H1 (cell line): Measurements from ENCODE around the gene SCMH1.

ENCODE experiments used
- CBX8 ChIP-seq: fragments of 300-800, 300-1000 bp; sonication (generic); IDR thresholded peaks from 2 replicates; pipeline ENCODE4 v1.7.1; 2016; ENCODE audit warnings: low read depth, low read length, borderline replicate concordance
- CEBPB ChIP-seq: IDR thresholded peaks from 2 replicates; pipeline ENCODE4 v1.6.1; 2012; ENCODE audit warnings: low read depth, low read length
- CTCF ChIP-seq, 3 experiments: IDR thresholded peaks; 1 replicate in 2 of 3; 2 replicates in 1 of 3; pipeline versions ENCODE4 v1.5.1 to v1.6.1; 2011; ENCODE audit warnings: low read length in 3 of 3, mild to moderate bottlenecking in 3 of 3, inconsistent platforms in 2 of 3, low read depth in 1 of 3, moderate library complexity in 1 of 3; ENCODE audit not compliant: insufficient read depth in 1 of 3; ENCODE audit errors: control extremely low read depth in 1 of 3
- EGR1 ChIP-seq: IDR thresholded peaks from 2 replicates; pipeline ENCODE4 v1.6.1; 2011; ENCODE audit warnings: low read depth, low read length, borderline replicate concordance
- EP300 ChIP-seq, 2 experiments: IDR thresholded peaks; 1 replicate in 1 of 2; 2 replicates in 1 of 2; pipeline ENCODE4 v1.6.1; 2011 to 2012; ENCODE audit warnings: low read depth in 2 of 2, low read length in 2 of 2, mild to moderate bottlenecking in 2 of 2, borderline replicate concordance in 1 of 2, inconsistent platforms in 1 of 2, moderate library complexity in 1 of 2
- JUND ChIP-seq: IDR thresholded peaks from 2 replicates; pipeline ENCODE4 v1.6.1; 2011; ENCODE audit warnings: mild to moderate bottlenecking, improper control_type of control experiment, low read length
- MAX ChIP-seq: IDR thresholded peaks from 2 replicates; pipeline ENCODE4 v1.6.1; 2012; ENCODE audit warnings: inconsistent platforms
- POLR2A ChIP-seq, 2 experiments: IDR thresholded peaks; 1 replicate in 1 of 2; 2 replicates in 1 of 2; pipeline ENCODE4 v1.6.1; 2011; ENCODE audit warnings: low read depth in 2 of 2, low read length in 2 of 2, mild to moderate bottlenecking in 2 of 2; ENCODE audit errors: control extremely low read depth in 1 of 2
- RAD21 ChIP-seq, 2 experiments: IDR thresholded peaks in 1 of 2; conservative IDR thresholded peaks in 1 of 2; 2 replicates each; pipeline ENCODE4 v1.6.1; 2011; ENCODE audit warnings: low read depth in 2 of 2, low read length in 2 of 2, improper control_type of control experiment in 1 of 2, inconsistent platforms in 1 of 2, mild to moderate bottlenecking in 1 of 2, moderate library complexity in 1 of 2
- TCF12 ChIP-seq: IDR thresholded peaks from 2 replicates; pipeline ENCODE4 v1.6.1; 2011; ENCODE audit warnings: low read depth, mild to moderate bottlenecking, low read length
- TF ChIP-seq, protein P1 (sequence below): IDR thresholded peaks from 2 replicates; pipeline ENCODE4 v1.6.1; 2012; ENCODE audit warnings: low read length, inconsistent platforms

DNA sequence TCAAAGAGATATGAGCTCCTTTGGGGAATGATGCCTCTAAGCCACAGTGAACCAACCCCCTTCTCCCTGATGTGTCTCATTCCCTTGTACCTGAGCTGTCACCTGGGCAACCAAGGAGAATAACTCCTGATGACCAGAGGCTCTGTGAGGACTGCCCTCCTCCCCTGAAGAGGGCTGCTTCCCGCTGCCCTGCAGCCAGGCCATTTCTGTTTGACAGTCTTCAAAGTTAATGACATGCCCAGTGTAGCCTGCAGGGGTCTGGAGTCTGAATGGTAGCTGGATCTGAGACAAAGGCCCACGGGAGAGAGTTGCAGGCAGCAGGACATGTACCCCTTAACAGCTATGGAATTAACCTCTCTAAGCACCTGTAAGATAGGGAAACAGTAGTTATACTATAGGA, 217.2 kb downstream of the SCMH1 start:
- no peak for TF ChIP-seq POLR2A (IDR thresholded peaks at IDR 0.05; ENCODE audit: control extremely low read depth in 1 of 2, low read depth in 2 of 2, low read length in 2 of 2)
- TF ChIP-seq EGR1: no peak
- TF ChIP-seq, protein P1, sequence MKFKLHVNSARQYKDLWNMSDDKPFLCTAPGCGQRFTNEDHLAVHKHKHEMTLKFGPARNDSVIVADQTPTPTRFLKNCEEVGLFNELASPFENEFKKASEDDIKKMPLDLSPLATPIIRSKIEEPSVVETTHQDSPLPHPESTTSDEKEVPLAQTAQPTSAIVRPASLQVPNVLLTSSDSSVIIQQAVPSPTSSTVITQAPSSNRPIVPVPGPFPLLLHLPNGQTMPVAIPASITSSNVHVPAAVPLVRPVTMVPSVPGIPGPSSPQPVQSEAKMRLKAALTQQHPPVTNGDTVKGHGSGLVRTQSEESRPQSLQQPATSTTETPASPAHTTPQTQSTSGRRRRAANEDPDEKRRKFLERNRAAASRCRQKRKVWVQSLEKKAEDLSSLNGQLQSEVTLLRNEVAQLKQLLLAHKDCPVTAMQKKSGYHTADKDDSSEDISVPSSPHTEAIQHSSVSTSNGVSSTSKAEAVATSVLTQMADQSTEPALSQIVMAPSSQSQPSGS: no peak
- TF ChIP-seq CBX8: no peak
- TF ChIP-seq TCF12: no peak
- TF ChIP-seq CTCF (IDR thresholded peaks at IDR 0.05; ENCODE audit: control extremely low read depth in 1 of 3, insufficient read depth in 1 of 3, low read depth in 1 of 3, low read length in 3 of 3): 0 out of 4 replicates have a peak, but pooled peaks of 1 of the 3 experiments have one; percentile 8
- TF ChIP-seq JUND: no peak
- TF ChIP-seq MAX: no peak
- no peak for TF ChIP-seq EP300 (IDR thresholded peaks at IDR 0.05; ENCODE audit: borderline replicate concordance in 1 of 2, low read depth in 2 of 2, low read length in 2 of 2)
- TF ChIP-seq CEBPB: no peak
- TF ChIP-seq RAD21 (IDR thresholded peaks at IDR 0.05 in 1 of 2, conservative IDR thresholded peaks at IDR 0.05 in 1 of 2; ENCODE audit: low read depth in 2 of 2, low read length in 2 of 2): no peak
